HG02885 (cell line): Measurements from ENCODE around the gene YBEY.

Experiments
- ATAC-seq: cut with Tn5 transposase; IDR thresholded peaks from one replicate; pipeline ENCODE4 v1.9.1; 2021; ENCODE audit warnings: mild to moderate bottlenecking; ENCODE audit not compliant: unreplicated experiment, poor library complexity

The YBEY gene

GRCh38 chr21:46264046-46264689, 22.0 kb upstream of the YBEY start:
- no peak for ATAC-seq

- no peak for ATAC-seq
These were observed 21.4 kb upstream of the YBEY start for GRCh38 chr21:46264690-46265144.

- no peak for ATAC-seq
These were observed 20.2 kb upstream of the YBEY start for GRCh38 chr21:46265736-46266525.

GRCh38 chr21:46266946-46267345, 19.2 kb upstream of the YBEY start:
- ATAC-seq, result no peak

GRCh38 chr21:46268371-46268770, 17.8 kb upstream of the YBEY start:
- ATAC-seq, result no peak

- ATAC-seq, result no peak
These were observed 16.7 kb upstream of the YBEY start for GRCh38 chr21:46269466-46269865.

- ATAC-seq, result no peak
These were observed 12.8 kb upstream of the YBEY start for GRCh38 chr21:46273341-46273740.

- ATAC-seq, result no peak
These were observed 11.2 kb upstream of the YBEY start for GRCh38 chr21:46274797-46275390.

GRCh38 chr21:46284077-46284644, 2.0 kb upstream of the YBEY start:
- ATAC-seq, result no peak

GRCh38 chr21:46284733-46285132, 1.4 kb upstream of the YBEY start:
- ATAC-seq, result no peak

GRCh38 chr21:46285206-46285661, 908 bp upstream of the YBEY start, which contains the start of gene MCM3AP:
Gene MCM3AP, minus strand, starts transcription at chr21:46285611. Its CDS starts 325 bp downstream, at chr21:46285286.
- ATAC-seq, result no peak

- ATAC-seq, result no peak
These were observed 483 bp downstream of the YBEY start for GRCh38 chr21:46286648-46287002.

GRCh38 chr21:46287541-46287940, 1.4 kb downstream of the YBEY start:
- ATAC-seq, result no peak

GRCh38 chr21:46289655-46290179, 3.6 kb downstream of the YBEY start:
- no peak for ATAC-seq

GRCh38 chr21:46291561-46291960, 5.4 kb downstream of the YBEY start:
- ATAC-seq, result no peak

GRCh38 chr21:46294647-46295176, 8.6 kb downstream of the YBEY start:
- no peak for ATAC-seq

GRCh38 chr21:46295177-46295770, 9.1 kb downstream of the YBEY start:
- ATAC-seq, result no peak

- ATAC-seq, result no peak
These were observed 10.0 kb downstream of the YBEY start for GRCh38 chr21:46295996-46296752.
